HG02852 (cell line): ENCODE measurements around the gene PRKCZ.
"Not testable (repeated sequence)": the region's sequence is repeated elsewhere in the genome, so short reads cannot be mapped to it uniquely, and the experiment has no call there.

ENCODE experiments used
- ATAC-seq: cut with Tn5 transposase; IDR thresholded peaks from one replicate; pipeline ENCODE4 v1.9.1; 2021; ENCODE audit warnings: mild to moderate bottlenecking, moderate library complexity; ENCODE audit not compliant: unreplicated experiment

Gene PRKCZ

GRCh38 chr1:2081326-2081885 is 31.2 kb downstream of the PRKCZ start:
- no peak for ATAC-seq

- no peak for ATAC-seq
Measured at GRCh38 chr1:2082064-2082463, 31.9 kb downstream of the PRKCZ start.

DNA sequence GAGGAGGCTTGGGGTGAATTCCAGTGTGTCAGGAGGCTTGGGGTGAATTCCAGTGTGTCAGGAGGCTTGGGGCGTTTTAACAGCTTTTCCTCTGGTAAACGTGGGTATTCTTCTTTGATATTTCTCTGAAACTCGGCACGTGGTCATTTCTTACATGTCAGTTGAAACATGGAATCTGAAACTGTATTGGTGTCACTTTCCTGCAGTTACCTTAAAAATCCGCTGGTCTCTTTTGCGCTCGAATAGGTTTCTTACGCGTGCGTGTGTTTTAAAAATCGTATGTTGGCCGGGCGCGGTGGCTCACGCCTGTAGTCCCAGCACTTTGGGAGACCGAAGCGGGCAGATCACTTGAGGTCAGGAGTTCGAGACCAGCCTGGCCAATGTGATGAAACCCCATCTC is 33.5 kb downstream of the PRKCZ start:
- ATAC-seq: no peak

- no peak for ATAC-seq
Measured at GRCh38 chr1:2084306-2084705, 34.1 kb downstream of the PRKCZ start.

DNA sequence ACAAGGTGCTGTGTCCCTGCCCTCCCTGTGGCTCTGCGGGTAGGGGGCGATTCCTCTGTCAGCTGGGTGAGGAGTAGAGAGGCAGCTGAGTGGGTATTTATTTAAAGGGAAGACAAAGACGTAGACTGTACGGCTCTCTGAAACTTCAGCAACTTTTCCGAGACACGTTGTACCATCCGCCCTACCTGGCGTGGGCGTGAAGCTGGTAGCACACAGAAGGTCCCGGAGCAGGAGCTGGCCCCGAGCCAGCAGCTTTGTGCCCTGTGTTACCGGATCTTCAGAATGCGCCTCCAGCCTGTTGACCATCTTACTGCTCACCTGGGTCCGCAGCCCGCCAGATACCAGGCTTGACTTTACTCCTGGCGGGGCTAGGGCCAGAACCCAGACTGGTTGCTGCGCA is 34.9 kb downstream of the PRKCZ start:
- ATAC-seq: no peak

DNA sequence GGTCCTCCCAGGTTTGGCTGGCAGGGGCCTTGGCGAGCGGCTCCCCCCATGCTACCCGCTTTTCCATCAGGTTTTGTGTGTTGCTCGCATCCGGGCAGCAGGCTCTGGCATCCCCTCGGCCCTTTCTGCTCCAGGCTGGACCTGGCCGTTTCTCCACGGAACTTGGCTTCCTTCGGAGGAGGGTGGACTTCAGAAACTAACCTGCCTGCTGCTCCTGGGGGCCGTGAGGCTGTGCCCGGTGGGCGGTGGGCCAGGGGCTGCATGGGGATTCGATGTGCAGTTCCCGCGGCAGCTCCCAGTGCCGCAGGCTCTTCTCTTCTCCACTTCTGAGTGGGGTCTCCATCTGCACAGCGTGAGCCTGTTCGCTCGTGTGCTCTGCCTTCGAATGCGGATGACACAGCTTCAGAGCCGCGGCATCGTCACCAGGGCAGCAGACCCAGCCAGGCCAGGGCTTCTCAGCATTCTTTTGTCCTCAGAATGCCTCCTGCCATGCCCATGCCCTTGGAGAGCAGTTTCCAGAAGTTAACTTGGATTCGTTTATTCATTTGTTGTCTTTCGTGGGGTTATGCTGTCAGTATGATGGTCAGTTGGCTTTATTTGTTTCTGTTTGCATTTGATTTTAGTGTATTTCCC is 36.4 kb downstream of the PRKCZ start:
- no peak for ATAC-seq

- no peak for ATAC-seq
Measured at GRCh38 chr1:2087766-2088165, 37.6 kb downstream of the PRKCZ start.

- ATAC-seq: no peak
Measured at GRCh38 chr1:2088458-2088857, 38.2 kb downstream of the PRKCZ start.

DNA sequence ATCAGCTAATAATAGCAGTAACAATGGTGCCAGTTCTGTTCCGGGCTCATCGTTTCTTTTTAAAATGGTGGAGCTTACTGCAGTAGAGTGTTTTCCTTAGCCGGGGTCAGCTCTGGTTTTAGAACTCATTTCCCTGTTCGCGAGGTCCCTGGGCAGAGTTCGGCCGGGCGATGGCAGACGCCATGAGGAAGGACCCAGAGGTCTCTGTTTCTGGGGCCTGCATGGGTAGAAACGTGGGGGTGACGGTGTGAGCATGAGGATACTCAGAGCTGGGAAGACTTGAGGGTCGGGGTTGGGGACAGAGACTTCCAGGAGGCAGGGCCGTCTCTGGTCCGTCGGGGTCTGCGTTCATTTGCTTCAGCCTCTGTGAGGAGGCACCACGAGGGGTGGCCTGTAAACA is 38.8 kb downstream of the PRKCZ start:
- ATAC-seq: no peak

DNA sequence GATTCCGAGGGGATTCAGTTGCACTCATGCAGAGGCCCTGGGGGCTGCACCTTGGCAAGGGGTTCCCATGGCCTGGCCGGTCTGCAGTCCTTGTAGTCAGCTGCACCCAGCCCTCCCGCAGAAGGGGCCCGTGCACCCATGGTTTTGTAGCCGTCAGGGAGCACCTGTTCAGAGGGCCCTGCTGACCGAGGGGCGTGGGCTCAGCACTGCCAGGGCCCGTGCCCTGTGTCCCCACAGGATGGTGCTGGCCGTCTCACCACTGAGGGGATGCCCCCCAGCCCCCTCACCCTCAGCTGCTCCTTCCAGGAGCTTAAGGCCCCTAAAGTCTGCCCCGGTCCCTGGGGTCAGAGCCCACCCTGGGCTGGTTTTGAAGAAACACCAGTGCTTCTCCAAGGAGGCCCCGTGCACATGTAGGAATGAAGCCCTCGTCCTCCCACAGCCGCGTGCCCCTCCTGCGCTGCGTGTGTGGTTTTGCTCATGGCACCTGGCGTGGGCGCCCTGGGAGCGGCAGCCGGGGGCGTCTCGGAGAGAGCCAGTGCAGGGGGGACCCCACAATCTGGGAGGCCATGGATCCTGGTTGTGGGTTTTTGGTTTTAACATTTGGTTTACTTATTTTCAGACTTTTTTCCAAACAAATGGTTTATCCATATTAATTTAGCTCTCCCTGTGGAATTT is 40.1 kb downstream of the PRKCZ start:
- ATAC-seq: no peak

DNA sequence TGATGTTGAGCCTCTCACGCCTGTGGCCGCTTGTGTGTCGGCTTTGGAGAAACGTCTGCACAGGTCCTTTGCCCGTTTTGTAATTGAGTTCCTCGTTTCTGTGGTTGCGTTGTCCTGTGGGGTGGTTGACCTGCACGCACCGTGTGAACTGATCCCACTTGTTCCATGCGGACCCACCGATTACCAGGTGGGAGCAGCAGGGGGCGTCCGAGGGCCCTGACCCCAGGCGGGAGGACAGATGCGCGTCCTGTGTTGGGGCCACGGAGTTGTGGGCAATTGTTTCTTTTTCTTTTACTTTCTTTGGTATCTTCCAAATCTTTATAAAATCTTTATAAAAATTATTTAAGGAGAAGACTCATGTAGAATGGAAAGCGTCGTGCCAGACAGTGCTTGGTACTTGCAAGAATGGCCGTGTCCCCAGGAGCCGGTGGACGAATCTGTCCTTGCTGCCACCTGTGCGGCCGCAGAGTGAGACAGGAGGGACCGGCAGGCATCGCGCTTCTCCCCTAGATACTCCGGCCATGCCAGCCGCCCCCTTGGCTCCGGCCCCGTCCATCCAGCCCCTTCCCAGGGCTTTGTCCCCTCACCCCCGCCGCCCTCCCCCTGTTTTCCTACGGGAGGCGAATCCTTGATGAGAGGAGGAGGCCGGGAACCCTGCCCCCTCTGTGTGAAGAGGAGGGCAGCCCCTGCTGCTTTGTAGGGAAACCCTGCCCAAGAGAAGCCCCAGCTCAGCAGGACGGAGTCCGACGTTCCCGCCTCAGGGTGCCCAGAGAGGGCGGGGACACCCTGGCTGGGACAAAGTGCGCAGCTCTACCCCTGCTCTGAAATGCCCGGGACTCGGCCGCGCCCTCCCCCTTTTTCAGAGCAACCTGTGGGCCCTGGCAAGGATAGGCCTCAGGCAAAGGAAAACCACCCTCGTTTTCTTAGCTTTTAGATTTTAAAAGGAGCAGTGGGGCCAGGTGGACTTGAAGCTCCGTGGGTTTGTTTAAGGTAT is 41.7 kb downstream of the PRKCZ start:
- no peak for ATAC-seq

DNA sequence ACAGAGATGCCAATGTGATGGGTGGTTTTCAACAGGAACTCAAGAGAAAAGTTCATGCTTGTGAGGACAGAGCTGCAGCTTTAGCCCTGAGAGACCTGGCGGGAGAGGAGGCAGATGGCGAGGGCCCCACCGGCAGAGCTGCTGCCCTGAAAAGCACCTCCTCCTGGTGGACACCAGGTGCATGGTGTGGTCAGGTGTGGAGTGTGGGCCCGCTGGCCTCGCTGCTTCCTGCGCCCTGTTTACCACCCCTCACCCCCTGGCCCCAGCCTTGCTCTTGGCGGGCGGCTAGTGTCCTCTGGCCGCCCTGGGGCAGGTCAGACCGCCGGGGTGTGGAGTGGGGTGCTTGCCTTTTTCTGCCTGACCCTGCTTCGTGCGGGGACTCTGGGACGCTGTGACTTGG is 42.8 kb downstream of the PRKCZ start:
- no peak for ATAC-seq

DNA sequence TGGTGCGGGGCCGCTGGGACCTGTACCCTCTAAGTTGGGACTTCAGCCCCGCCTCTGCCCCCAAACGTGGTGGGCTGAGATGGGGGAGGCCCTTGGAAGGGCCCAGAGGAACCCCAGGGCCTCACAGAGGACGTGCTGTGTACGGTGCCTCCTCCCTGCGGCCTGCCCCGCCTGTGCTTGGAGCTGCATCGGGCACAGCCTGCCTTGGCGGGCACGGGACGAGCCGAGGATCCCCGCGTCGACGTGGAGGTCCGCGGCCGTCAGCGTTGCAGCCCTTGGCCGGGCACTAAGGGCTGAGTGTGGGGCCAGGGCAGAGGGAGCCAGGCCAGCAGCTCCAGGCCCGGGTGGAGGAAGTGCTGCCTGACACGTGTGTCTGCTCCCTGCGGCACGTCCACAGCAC is 43.4 kb downstream of the PRKCZ start:
- no peak for ATAC-seq

- not testable (repeated sequence) for ATAC-seq
Measured at GRCh38 chr1:2094269-2095158, 44.3 kb downstream of the PRKCZ start.

- no peak for ATAC-seq
Measured at GRCh38 chr1:2095394-2095793, 45.2 kb downstream of the PRKCZ start.

- no peak for ATAC-seq
Measured at GRCh38 chr1:2095981-2096736, 45.9 kb downstream of the PRKCZ start.

DNA sequence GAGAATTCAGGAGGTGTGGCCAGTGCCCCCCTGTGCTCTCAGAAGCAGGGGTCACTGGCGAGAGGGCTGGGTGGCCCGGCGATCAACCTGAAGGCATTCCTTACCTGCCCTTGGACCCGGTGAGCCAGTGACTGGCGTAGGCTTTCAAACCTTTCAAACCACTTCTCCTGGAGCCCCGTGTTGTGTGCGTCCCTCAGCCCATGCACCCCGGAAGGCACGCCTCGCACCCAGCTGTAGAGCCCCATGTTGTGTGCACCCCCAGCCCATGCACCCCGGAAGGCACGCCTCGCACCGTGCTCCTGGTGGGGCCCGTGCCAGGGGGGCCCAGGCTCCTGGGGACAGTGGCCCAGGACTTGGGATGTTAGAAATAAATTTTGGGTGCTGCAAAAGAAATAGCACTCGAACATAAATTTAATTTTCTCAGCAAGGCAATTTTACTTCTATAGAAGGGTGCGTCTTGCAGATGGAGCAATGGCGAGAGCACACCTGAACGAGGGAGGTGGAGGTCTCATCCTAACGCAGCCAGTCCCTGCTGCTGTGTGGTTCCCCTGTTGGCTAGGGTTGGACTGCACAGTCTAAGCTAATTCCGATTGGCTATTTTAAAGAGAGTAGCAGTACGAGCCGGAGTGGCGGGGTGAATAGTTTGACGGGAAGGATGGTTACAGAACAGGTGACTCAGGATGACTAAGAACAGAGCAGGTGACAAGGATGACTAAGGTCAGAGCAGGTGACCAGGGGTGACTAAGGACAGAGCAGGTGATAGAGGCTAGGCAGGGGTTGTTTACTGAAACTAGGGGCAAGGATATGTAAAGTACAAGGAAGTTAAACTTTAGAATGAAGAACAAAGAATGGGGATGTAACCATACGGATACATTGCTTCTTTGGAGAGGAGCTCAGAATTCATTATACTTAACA is 47.4 kb downstream of the PRKCZ start:
- no peak for ATAC-seq

GRCh38 chr1:2098301-2098698 is 48.1 kb downstream of the PRKCZ start:
- no peak for ATAC-seq
